Osteoblast (primary cell): ENCODE results near the gene CARD11. TPM values are rescaled to one million over a fixed set of nuclear protein-coding genes. Genes with fewer than 3 reads are reported as not detected.
"Not testable (repeated sequence)": the region's sequence is repeated elsewhere in the genome, so short reads cannot be mapped to it uniquely, and the experiment has no call there.

Experiments used
- DNase-seq: peaks from one replicate; pipeline ENCODE4 v3.0.0; 2011; ENCODE audit warnings: low spot score, mixed read lengths; ENCODE audit not compliant: insufficient read length; ENCODE audit errors: missing footprints
- H2AFZ ChIP-seq: 2 replicates; pipeline ENCODE4 v1.6.0; 2011; ENCODE audit warnings: mild to moderate bottlenecking, low read length
- H3K27ac ChIP-seq: 2 replicates; pipeline ENCODE4 v1.5.1; 2011; ENCODE audit warnings: mild to moderate bottlenecking, low read depth, low read length, moderate library complexity
- H3K27me3 ChIP-seq: 2 replicates; pipeline ENCODE4 v1.6.0; 2012; ENCODE audit warnings: mild to moderate bottlenecking, control low read depth, inconsistent platforms, low read length, moderate library complexity; ENCODE audit not compliant: insufficient read depth
- H3K36me3 ChIP-seq: 2 replicates; pipeline ENCODE4 v1.5.1; 2011; ENCODE audit warnings: mild to moderate bottlenecking, low read length, control low read depth, moderate library complexity; ENCODE audit not compliant: insufficient read depth
- H3K4me1 ChIP-seq: 2 replicates; pipeline ENCODE4 v1.5.1; 2011; ENCODE audit warnings: mild to moderate bottlenecking, low read length, control low read depth, moderate library complexity; ENCODE audit not compliant: insufficient read depth
- H3K4me2 ChIP-seq: 2 replicates; pipeline ENCODE4 v1.6.0; 2011; ENCODE audit warnings: mild to moderate bottlenecking, low read length; ENCODE audit not compliant: insufficient read depth
- H3K4me3 ChIP-seq: fragments of 200-600 bp; sonication (generic); 3 replicates; pipeline ENCODE4 v1.5.1; 2012; ENCODE audit warnings: mild to moderate bottlenecking, low read length, inconsistent platforms; ENCODE audit not compliant: insufficient read depth
- H3K79me2 ChIP-seq: 2 replicates; pipeline ENCODE4 v1.6.0; 2012; ENCODE audit warnings: mild to moderate bottlenecking, low read length, control low read depth, inconsistent platforms; ENCODE audit not compliant: insufficient read depth
- H3K9me3 ChIP-seq: 2 replicates; pipeline ENCODE4 v1.5.1; 2011; ENCODE audit warnings: low read depth, low read length, control low read depth
- H4K20me1 ChIP-seq: 2 replicates; pipeline ENCODE4 v1.6.0; 2012; ENCODE audit warnings: mild to moderate bottlenecking, low read length, control low read depth; ENCODE audit not compliant: insufficient read depth
- total RNA-seq: library from RNA; depleted of rRNA; stranded (reverse); fragments of >200 nt; gene quantifications from 2 replicates; pipeline ENCODE4 v1.2.3, GENCODE V29; 2012
- TF ChIP-seq, protein P1 (sequence below): IDR thresholded peaks from 2 replicates; pipeline ENCODE4 v1.5.1; 2011; ENCODE audit warnings: mild to moderate bottlenecking, low read depth, low read length, moderate library complexity; ENCODE audit errors: extremely low read depth

CARD11 gene
- total RNA-seq, 1 donor, result not detected

DNA sequence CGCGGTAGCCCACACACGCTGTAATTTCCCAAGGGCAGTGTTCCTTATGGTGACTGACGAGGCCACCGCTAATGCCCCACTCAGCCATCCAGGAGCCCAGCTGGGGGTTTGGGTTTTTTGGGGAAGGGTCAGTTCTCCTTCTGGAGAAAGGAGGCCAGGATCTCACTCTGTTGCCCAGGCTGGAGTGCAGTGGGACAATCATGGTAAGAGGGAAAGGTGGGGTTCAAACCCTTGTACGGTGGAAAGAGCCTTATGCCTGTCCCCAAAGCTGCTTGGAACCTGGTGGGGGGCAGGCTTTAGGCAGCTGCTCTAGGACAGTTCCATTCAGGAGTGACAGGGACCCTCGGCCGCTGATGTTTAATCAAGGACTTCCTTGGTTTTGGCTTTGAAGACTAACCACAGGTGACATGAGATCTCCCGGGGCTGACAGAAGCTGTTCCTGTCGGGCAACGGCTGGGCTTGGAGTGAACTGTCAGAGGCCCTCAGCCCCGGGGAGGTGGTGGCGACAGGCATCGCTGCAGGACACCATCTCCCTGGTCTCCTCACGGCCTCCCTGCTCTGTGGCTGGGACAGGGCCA lies 84.5 kb downstream of the CARD11 start:
- no peak overlapping the region for H3K4me2 ChIP-seq
- H3K9me3 ChIP-seq, result no peaks in the 10 kb centered on the region
- no peaks in the 10 kb centered on the region for H4K20me1 ChIP-seq
- H3K4me3 ChIP-seq, result no peak overlapping the region
- TF ChIP-seq, protein P1, sequence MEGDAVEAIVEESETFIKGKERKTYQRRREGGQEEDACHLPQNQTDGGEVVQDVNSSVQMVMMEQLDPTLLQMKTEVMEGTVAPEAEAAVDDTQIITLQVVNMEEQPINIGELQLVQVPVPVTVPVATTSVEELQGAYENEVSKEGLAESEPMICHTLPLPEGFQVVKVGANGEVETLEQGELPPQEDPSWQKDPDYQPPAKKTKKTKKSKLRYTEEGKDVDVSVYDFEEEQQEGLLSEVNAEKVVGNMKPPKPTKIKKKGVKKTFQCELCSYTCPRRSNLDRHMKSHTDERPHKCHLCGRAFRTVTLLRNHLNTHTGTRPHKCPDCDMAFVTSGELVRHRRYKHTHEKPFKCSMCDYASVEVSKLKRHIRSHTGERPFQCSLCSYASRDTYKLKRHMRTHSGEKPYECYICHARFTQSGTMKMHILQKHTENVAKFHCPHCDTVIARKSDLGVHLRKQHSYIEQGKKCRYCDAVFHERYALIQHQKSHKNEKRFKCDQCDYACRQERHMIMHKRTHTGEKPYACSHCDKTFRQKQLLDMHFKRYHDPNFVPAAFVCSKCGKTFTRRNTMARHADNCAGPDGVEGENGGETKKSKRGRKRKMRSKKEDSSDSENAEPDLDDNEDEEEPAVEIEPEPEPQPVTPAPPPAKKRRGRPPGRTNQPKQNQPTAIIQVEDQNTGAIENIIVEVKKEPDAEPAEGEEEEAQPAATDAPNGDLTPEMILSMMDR, result no peak
- H3K27ac ChIP-seq, result no peak overlapping the region
- peaks cover 6% of the 10 kb centered on the region for H3K4me1 ChIP-seq
- H2AFZ ChIP-seq, result no peak overlapping the region
- H3K27me3 ChIP-seq, result no peaks in the 10 kb centered on the region
- no peak for DNase-seq
- no peaks in the 10 kb centered on the region for H3K79me2 ChIP-seq
- H3K36me3 ChIP-seq, result no peaks in the 10 kb centered on the region

DNA sequence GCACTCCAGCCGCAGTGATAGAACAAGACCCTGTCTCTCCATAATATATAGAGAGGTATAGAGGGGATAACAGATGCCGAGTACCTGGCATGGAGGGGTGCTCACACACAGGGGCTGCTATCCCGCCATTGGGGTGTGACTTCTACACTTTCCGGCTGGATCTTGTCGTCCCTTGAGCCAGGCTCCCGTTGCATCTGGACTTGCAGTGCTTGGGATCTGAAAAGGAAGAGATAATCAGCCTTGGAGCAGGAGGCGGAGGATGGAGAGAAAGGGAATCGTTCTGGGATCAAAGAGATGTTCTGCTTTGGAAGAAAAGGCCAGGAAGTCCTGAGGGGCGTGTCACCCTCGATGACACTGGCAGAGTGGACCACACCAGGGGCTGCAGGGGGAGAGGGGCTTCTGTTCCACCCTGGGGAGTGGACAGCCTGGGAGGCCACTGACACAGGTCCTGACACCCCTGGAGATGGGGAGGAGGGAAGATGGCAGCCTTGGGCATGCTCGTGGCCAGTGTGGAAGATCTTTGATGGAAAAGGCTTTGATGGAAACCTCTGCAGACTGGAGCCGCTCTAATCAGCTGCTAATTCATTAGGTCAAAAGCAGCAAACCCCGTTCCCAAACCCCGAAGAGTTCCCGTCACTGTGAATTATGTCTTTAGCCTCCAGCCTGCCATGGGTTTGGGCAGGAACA lies 85.1 kb downstream of the CARD11 start:
- Histone ChIP-seq H3K79me2 (no peaks in the 10 kb centered on the region), H4K20me1 (no peaks in the 10 kb centered on the region), H3K36me3 (no peaks in the 10 kb centered on the region), H2AFZ (no peak overlapping the region), H3K27ac (no peak overlapping the region), H3K9me3 (no peaks in the 10 kb centered on the region), H3K27me3 (no peaks in the 10 kb centered on the region), H3K4me2 (no peak overlapping the region), H3K4me3 (no peak overlapping the region), H3K4me1 (peaks cover 6% of the 10 kb centered on the region)
- TF ChIP-seq, protein P1, result no peak
- DNase-seq, result no peak

DNA sequence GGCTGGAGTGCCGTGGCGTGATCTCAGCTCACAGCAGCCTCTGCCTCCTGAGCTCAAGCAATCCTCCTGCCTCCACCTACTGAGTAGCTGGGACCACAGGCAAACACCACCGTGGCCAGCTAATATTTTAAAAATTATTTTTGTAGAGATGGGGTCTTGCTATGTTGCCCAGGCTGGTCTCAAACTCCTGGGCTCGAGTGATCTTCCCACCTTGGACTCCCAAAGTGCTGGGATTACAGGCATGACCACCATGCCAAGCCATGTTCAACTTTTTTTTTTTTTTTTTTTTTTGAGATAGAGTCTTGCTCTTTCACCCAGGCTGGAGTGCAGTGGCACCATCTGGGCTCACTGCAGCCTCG lies 86.3 kb downstream of the CARD11 start:
- H3K4me2 ChIP-seq, H3K9me3 ChIP-seq, H4K20me1 ChIP-seq, H2AFZ ChIP-seq, H3K4me1 ChIP-seq, H3K4me3 ChIP-seq, DNase-seq, H3K27ac ChIP-seq, H3K27me3 ChIP-seq, H3K36me3 ChIP-seq, H3K79me2 ChIP-seq: not testable (repeated sequence)

DNA sequence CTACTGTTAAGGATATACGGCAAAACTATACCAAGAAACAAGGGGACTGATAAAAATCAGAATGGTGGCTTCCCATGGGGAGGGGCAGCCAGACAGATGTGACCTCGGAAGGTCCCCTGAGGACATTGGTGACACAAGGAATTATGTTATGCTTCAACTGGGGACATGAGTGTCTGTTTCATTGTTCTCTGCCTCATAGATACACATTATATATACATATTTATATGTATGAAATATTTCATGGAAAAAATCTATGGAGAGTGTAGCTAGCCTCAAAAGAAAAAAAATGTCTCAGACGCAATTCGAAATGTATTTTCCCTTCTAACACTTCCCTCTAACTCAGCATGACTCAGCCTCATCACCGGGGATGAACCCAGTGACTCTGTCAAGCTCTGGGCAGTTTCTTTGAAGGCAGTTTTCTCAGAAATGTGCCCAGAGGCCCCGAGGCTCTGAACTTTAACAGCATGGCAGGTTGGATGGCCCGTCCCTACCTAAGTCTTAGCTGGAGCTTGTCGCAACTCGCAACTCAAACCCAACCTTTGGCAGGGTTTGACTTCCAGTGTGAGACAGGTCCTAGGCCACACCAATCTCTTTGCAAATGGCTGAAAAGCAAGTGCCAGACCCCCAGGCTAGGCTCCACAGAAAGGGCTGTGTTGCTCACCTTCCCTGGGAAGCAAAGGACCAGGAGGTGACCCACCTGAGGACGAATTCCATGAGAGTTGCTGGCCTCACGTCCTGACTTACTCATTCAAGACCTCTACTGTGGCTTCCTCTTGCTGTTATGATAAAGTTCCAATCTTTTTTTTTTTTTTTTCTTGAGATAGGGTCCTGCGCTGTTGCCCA lies 86.9 kb downstream of the CARD11 start:
- no peak for DNase-seq

More for the DNA sequence above, 86.9 kb downstream of the CARD11 start:
- Histone ChIP-seq H3K4me1 (peaks cover 6% of the 10 kb centered on the region), H4K20me1 (no peaks in the 10 kb centered on the region), H3K4me2 (no peak overlapping the region), H2AFZ (no peak overlapping the region), H3K79me2 (no peaks in the 10 kb centered on the region), H3K4me3 (no peak overlapping the region), H3K9me3 (no peaks in the 10 kb centered on the region), H3K27ac (no peak overlapping the region), H3K27me3 (no peaks in the 10 kb centered on the region), H3K36me3 (no peaks in the 10 kb centered on the region)
- TF ChIP-seq, protein P1, result no peak
